H1 (cell line): Measurements from ENCODE around the gene TSHZ2. TPM values are rescaled to one million over a fixed set of nuclear protein-coding genes. Genes with fewer than 3 reads are reported as not detected.
A peak's percentile ranks its signal among the peaks of the same experiment; 100 is the strongest.

Experiments
- CTCF ChIA-PET: fragments of 300-600 bp; sonication (Branson Sonifier 250); formaldehyde crosslinking; loops from one replicate; lab custom pipeline; 2021; ENCODE audit not compliant: partially characterized antibody; lab: Charles Lee
- POLR2A ChIA-PET: fragments of 300-600 bp; sonication (Branson Sonifier 250); formaldehyde crosslinking; loops from one replicate; lab custom pipeline; 2021; ENCODE audit warnings: inconsistent platforms; ENCODE audit not compliant: partially characterized antibody; lab: Charles Lee
- DNase-seq, 2 experiments: peaks; one replicate each; pipeline versions ENCODE4 v3.0.0 to v3.0.0-alpha.2; 2010 to 2022; ENCODE audit warnings: low spot score in 2 of 2, low read depth in 1 of 2, mixed read lengths in 1 of 2
- FAIRE-seq: peaks from 2 replicates; lab custom pipeline; 2011; peaks lifted over from hg19 to GRCh38; lab: Jason Lieb, UNC
- H2AFZ ChIP-seq: 2 replicates; pipeline ENCODE4 v1.8.1; 2012; ENCODE audit warnings: low read length, inconsistent platforms
- H2AK5ac ChIP-seq: 2 replicates; pipeline ENCODE4 v1.6.1; 2013; ENCODE audit warnings: low read depth, low read length
- H2BK120ac ChIP-seq: replicated peaks from 2 replicates; pipeline ENCODE3; 2013; ENCODE audit warnings: low read depth, low read length, inconsistent platforms
- H2BK12ac ChIP-seq: 2 replicates; pipeline ENCODE4 v1.6.1; 2013; ENCODE audit warnings: low read depth, low read length
- H2BK15ac ChIP-seq: 2 replicates; pipeline ENCODE4 v1.6.1; 2013; ENCODE audit warnings: low read length
- H2BK20ac ChIP-seq: 2 replicates; pipeline ENCODE4 v1.6.1; 2013; ENCODE audit warnings: low read length
- H2BK5ac ChIP-seq: 2 replicates; pipeline ENCODE4 v1.6.1; 2013; ENCODE audit warnings: low read depth, low read length
- H3K14ac ChIP-seq: 2 replicates; pipeline ENCODE4 v1.6.1; 2013; ENCODE audit warnings: inconsistent platforms; ENCODE audit not compliant: insufficient read length
- H3K18ac ChIP-seq: 2 replicates; pipeline ENCODE4 v1.6.1; 2013; ENCODE audit warnings: low read length; ENCODE audit errors: extremely low read depth
- H3K23ac ChIP-seq: 2 replicates; pipeline ENCODE4 v1.6.1; 2013; ENCODE audit warnings: inconsistent platforms; ENCODE audit not compliant: insufficient read length
- H3K23me2 ChIP-seq: 2 replicates; pipeline ENCODE4 v1.6.1; 2013; ENCODE audit warnings: low read depth, low read length
- H3K27ac ChIP-seq: 2 replicates; pipeline ENCODE4 v1.6.1; 2011; ENCODE audit warnings: low read depth, low read length, inconsistent platforms
- H3K27me3 ChIP-seq, 4 experiments: replicated peaks in 1 of 4; 1 replicate in 1 of 4; 2 replicates in 3 of 4; pipeline versions ENCODE4 v1.6.1 to v1.8.1; 2011 to 2013; ENCODE audit warnings: low read length in 3 of 4, mild to moderate bottlenecking in 3 of 4, inconsistent platforms in 2 of 4, mixed read lengths in 2 of 4, moderate library complexity in 1 of 4; ENCODE audit not compliant: control insufficient read depth in 3 of 4, insufficient read depth in 3 of 4; ENCODE audit errors: extremely low read depth in 1 of 4
- H3K36me3 ChIP-seq, 4 experiments: 2 replicates each; pipeline versions ENCODE4 v1.6.1 to v1.8.1; 2011 to 2013; ENCODE audit warnings: mild to moderate bottlenecking in 4 of 4, low read length in 3 of 4, moderate library complexity in 2 of 4, control low read depth in 1 of 4, inconsistent platforms in 1 of 4; ENCODE audit not compliant: insufficient read depth in 4 of 4, control insufficient read depth in 2 of 4
- H3K4ac ChIP-seq: replicated peaks from 2 replicates; pipeline ENCODE3; 2013; ENCODE audit warnings: low read length, low read depth, mixed read lengths, inconsistent platforms; ENCODE audit not compliant: insufficient read length
- H3K4me1 ChIP-seq, 4 experiments: replicated peaks in 1 of 4; 1 replicate in 1 of 4; 2 replicates in 3 of 4; pipeline versions ENCODE4 v1.6.1 to v1.8.1; 2011 to 2013; ENCODE audit warnings: low read length in 3 of 4, inconsistent platforms in 2 of 4, mixed read lengths in 1 of 4; ENCODE audit not compliant: insufficient read depth in 4 of 4, control insufficient read depth in 3 of 4
- H3K4me2 ChIP-seq, 2 experiments: 2 replicates each; pipeline versions ENCODE4 v1.6.1 to v1.8.1; 2011 to 2013; ENCODE audit warnings: low read depth in 2 of 2, low read length in 2 of 2, control low read depth in 1 of 2, inconsistent platforms in 1 of 2, mild to moderate bottlenecking in 1 of 2; ENCODE audit not compliant: insufficient read depth in 1 of 2
- H3K4me3 ChIP-seq, 4 experiments: fragments of 200-600, 300-600 bp in 1 of 4; sonication (generic), shearing (Covaris generic), sonication (Bioruptor Twin) in 1 of 4; 2 replicates each; pipeline versions ENCODE4 v1.5.1 to v1.8.1; 2011 to 2016; ENCODE audit warnings: low read length in 4 of 4, low read depth in 3 of 4, control low read depth in 2 of 4, inconsistent platforms in 2 of 4, mild to moderate bottlenecking in 2 of 4, mixed read lengths in 1 of 4, moderate library complexity in 1 of 4; ENCODE audit not compliant: insufficient read depth in 2 of 4; ENCODE audit errors: extremely low read depth in 1 of 4
- H3K56ac ChIP-seq: replicated peaks from 2 replicates; pipeline ENCODE3; 2013; ENCODE audit warnings: low read depth, mild to moderate bottlenecking, mixed read lengths, low read length, inconsistent platforms; ENCODE audit not compliant: insufficient read length
- H3K79me1 ChIP-seq: 2 replicates; pipeline ENCODE4 v1.6.1; 2013; ENCODE audit warnings: low read depth, low read length, control low read depth
- H3K79me2 ChIP-seq, 2 experiments: 2 replicates each; pipeline versions ENCODE4 v1.6.1 to v1.8.1; 2012 to 2013; ENCODE audit warnings: low read length in 2 of 2, mild to moderate bottlenecking in 2 of 2, inconsistent platforms in 1 of 2; ENCODE audit not compliant: insufficient read depth in 2 of 2, control insufficient read depth in 1 of 2
- H3K9ac ChIP-seq, 4 experiments: replicated peaks in 1 of 4; 1 replicate in 1 of 4; 2 replicates in 3 of 4; pipeline versions ENCODE4 v1.6.1 to v1.8.1; 2011 to 2013; ENCODE audit warnings: low read depth in 3 of 4, low read length in 3 of 4, control low read depth in 2 of 4, mild to moderate bottlenecking in 2 of 4, moderate library complexity in 2 of 4, inconsistent platforms in 1 of 4; ENCODE audit errors: extremely low read depth in 1 of 4
- H3K9me3 ChIP-seq, 2 experiments: 2 replicates each; pipeline versions ENCODE4 v1.6.1 to v1.8.1; 2012 to 2013; ENCODE audit warnings: mild to moderate bottlenecking in 2 of 2, moderate library complexity in 2 of 2, control low read depth in 1 of 2, inconsistent platforms in 1 of 2, low read depth in 1 of 2, low read length in 1 of 2, mixed read lengths in 1 of 2; ENCODE audit not compliant: insufficient read depth in 2 of 2
- H4K20me1 ChIP-seq, 2 experiments: replicated peaks in 1 of 2; 2 replicates each; pipeline versions ENCODE3 to v1.8.1; 2011 to 2013; ENCODE audit warnings: inconsistent platforms in 2 of 2, low read length in 2 of 2, mild to moderate bottlenecking in 1 of 2; ENCODE audit not compliant: insufficient read depth in 2 of 2, control insufficient read depth in 1 of 2
- H4K5ac ChIP-seq: 2 replicates; pipeline ENCODE4 v1.6.1; 2013; ENCODE audit warnings: low read length, low read depth, mixed read lengths, inconsistent platforms; ENCODE audit not compliant: insufficient read length
- H4K8ac ChIP-seq: 2 replicates; pipeline ENCODE4 v1.8.0; 2013; ENCODE audit warnings: mild to moderate bottlenecking, moderate library complexity, low read length, inconsistent platforms; ENCODE audit not compliant: insufficient read depth; ENCODE audit errors: extremely low read depth
- H4K91ac ChIP-seq: replicated peaks from 2 replicates; pipeline ENCODE3; 2013; ENCODE audit warnings: low read length, mixed read lengths, inconsistent platforms; ENCODE audit not compliant: insufficient read length
- ASH2L ChIP-seq: fragments of 200-600, 300-600 bp; sonication (generic); IDR thresholded peaks from one replicate; pipeline ENCODE4 v1.7.1; 2017; ENCODE audit warnings: low read length
- CBX5 ChIP-seq: fragments of 300-800, 300-1000 bp; sonication (generic); IDR thresholded peaks from 2 replicates; pipeline ENCODE4 v1.7.1; 2016; ENCODE audit warnings: antibody characterized with exemption, low read length, low read depth
- KDM4A ChIP-seq: IDR thresholded peaks from one replicate; pipeline ENCODE4 v1.7.1; 2012; ENCODE audit warnings: low read depth, mild to moderate bottlenecking, moderate library complexity, low read length, inconsistent platforms; ENCODE audit not compliant: severe bottlenecking
- NANOG ChIP-seq: IDR thresholded peaks from 2 replicates; pipeline ENCODE4 v1.6.1; 2011; ENCODE audit warnings: low read length, low read depth, mild to moderate bottlenecking, inconsistent platforms; ENCODE audit not compliant: insufficient read depth, poor library complexity, severe bottlenecking
- SP2 ChIP-seq: IDR thresholded peaks from 2 replicates; pipeline ENCODE4 v1.6.1; 2012; ENCODE audit warnings: mild to moderate bottlenecking, low read length, inconsistent platforms
- WGBS, 2 experiments: shearing (Covaris generic) in 1 of 2; methylation state at CpG; one replicate each; pipeline versions ENCODE4 v1.1.6 to v1.1.7; 2013 to 2015; ENCODE audit warnings: low lambda C conversion rate in 2 of 2, mixed read lengths in 2 of 2, inconsistent platforms in 1 of 2, low coverage in 1 of 2, missing lambda C conversion rate in 1 of 2; ENCODE audit not compliant: insufficient replicate concordance in 2 of 2, insufficient coverage in 1 of 2, insufficient read length in 1 of 2; ENCODE audit errors: extremely low coverage in 1 of 2, missing lambda C conversion rate in 1 of 2; 5-methylcytosine and 5-hydroxymethylcytosine counted together
- polyA plus RNA-seq, 7 experiments: library from polyadenylated mRNA; depleted of rRNA in 3 of 7; stranded (reverse) in 5 of 7; unstranded in 2 of 7; fragments of >200 nt in 5 of 7; fragments of 200-250 nt in 2 of 7; gene quantifications; 1 replicate in 5 of 7; 2 replicates in 1 of 7; 4 replicates in 1 of 7; pipeline versions ENCODE4 v1.2.1 to v1.2.3, GENCODE V29; 2011 to 2013; ENCODE audit warnings: missing spikeins in 2 of 7, mixed read lengths in 2 of 7
- total RNA-seq: library from RNA; stranded (reverse); fragmentation: NEBNext Ultra II Directional; extraction: Animal tissue kit (Norgen Biotek cat#: 25700); gene quantifications from 2 replicates; pipeline ENCODE4 v1.2.1, GENCODE V29; 2021

Gene TSHZ2
- total and polyA plus RNA-seq, 2 of the 8 experiments (the other 6 are each of a cell fraction or from before 2014, with no cell fraction given): 0.14 to 0.30 TPM

- no peak overlapping the region for H3K27ac ChIP-seq
- no peak overlapping the region; the same call in 1 of the 2 replicates for H2AFZ ChIP-seq
- no peak overlapping the region for H3K4ac ChIP-seq
- ChIA-PET POLR2A (no interaction called here), CTCF (no interaction called here)
- H4K91ac ChIP-seq: no peak overlapping the region
- DNase-seq (no peak), FAIRE-seq (no peak)
- 32% methylated on average over 3 of the region's 16 CpGs; no CpG with 5 or more reads in 1 of the 2 experiments for WGBS, 2 experiments
- no peaks in the 10 kb centered on the region for H4K20me1 ChIP-seq
- peak overlapping the region; percentile 41 to 92 (median 88); a peak in 7 of 8 replicates for H3K4me3 ChIP-seq
- H2AK5ac ChIP-seq: no peak overlapping the region
- peak overlapping the region; percentile 96 to 99 for H3K4me2 ChIP-seq
- H3K18ac ChIP-seq: no peak overlapping the region; the same call in 1 of the 2 replicates
- no peak overlapping the region for H4K5ac ChIP-seq
- no peak overlapping the region for H3K14ac ChIP-seq
- no peak overlapping the region for H3K9ac ChIP-seq
- peaks cover 15% of the 10 kb centered on the region for H3K23me2 ChIP-seq
- peaks cover 0 to 8% (median 0%) of the 10 kb centered on the region in 4 experiments; a peak in 4 of 7 replicates for H3K27me3 ChIP-seq
- no peak overlapping the region for H4K8ac ChIP-seq
- H2BK20ac ChIP-seq: no peak overlapping the region
- no peak for TF ChIP-seq NANOG
- no peak for TF ChIP-seq KDM4A
- no peak for TF ChIP-seq SP2
- peak; percentile 18 for TF ChIP-seq ASH2L
- no peak for TF ChIP-seq CBX5
- no peak overlapping the region for H3K56ac ChIP-seq
- no peak overlapping the region for H3K23ac ChIP-seq
- 0 out of 2 replicates have a peak overlapping the region, but pooled peaks have one; percentile 41 for H2BK15ac ChIP-seq
- H2BK12ac ChIP-seq: no peak overlapping the region
- no peak overlapping the region for H2BK120ac ChIP-seq
- no peaks in the 10 kb centered on the region for H3K36me3 ChIP-seq
- no peaks in the 10 kb centered on the region for H3K79me1 ChIP-seq
- H3K9me3 ChIP-seq: no peaks in the 10 kb centered on the region
- H2BK5ac ChIP-seq: no peak overlapping the region
- H3K79me2 ChIP-seq: no peaks in the 10 kb centered on the region
- H3K4me1 ChIP-seq: no peaks in the 10 kb centered on the region
These were observed 514 bp upstream of the TSHZ2 start for GRCh38 chr20:52971498-52972189.
